WTC11 (cell line): ENCODE measurements around the gene AARSD1. TPM values are rescaled to one million over a fixed set of nuclear protein-coding genes. Genes with fewer than 3 reads are reported as not detected.

Experiments used
- ATAC-seq: fragments of 200-7000 bp; cut with Tn5 transposase; 2 replicates; pipeline ENCODE4 v1.10.0; 2021; ENCODE audit warnings: mild to moderate bottlenecking, moderate library complexity
- CTCF ChIA-PET: fragments of 300-600 bp; sonication (Branson Sonifier 250); formaldehyde crosslinking; loops from one replicate; lab custom pipeline; 2021; ENCODE audit warnings: antibody characterized with exemption; lab: Charles Lee
- POLR2A ChIA-PET: fragments of 350-600 bp; sonication (Branson Sonifier 250); formaldehyde crosslinking; loops from one replicate; lab custom pipeline; 2021; ENCODE audit warnings: antibody characterized with exemption; lab: Charles Lee
- DNase-seq: peaks from one replicate; pipeline ENCODE4 v3.0.0; 2021; ENCODE audit warnings: low spot score
- H3K27ac Mint-ChIP-seq: 2 replicates; pipeline ENCODE4 v1.8.0; 2021; ENCODE audit warnings: mixed read lengths
- H3K27me3 Mint-ChIP-seq: 2 replicates; pipeline ENCODE4 v1.8.0; 2021; ENCODE audit warnings: low read depth, mild to moderate bottlenecking, moderate library complexity, mixed read lengths
- H3K36me3 Mint-ChIP-seq: 2 replicates; pipeline ENCODE4 v1.8.0; 2021; ENCODE audit warnings: mixed read lengths
- H3K4me1 Mint-ChIP-seq: 2 replicates; pipeline ENCODE4 v1.8.0; 2022; ENCODE audit warnings: mixed read lengths
- H3K4me3 Mint-ChIP-seq: 2 replicates; pipeline ENCODE4 v1.8.0; 2021; ENCODE audit warnings: mild to moderate bottlenecking, moderate library complexity, mixed read lengths
- H3K9me3 Mint-ChIP-seq: 2 replicates; pipeline ENCODE4 v1.8.0; 2021; ENCODE audit warnings: mixed read lengths
- ATF6 ChIP-seq: sonication (generic); formaldehyde crosslinking; IDR thresholded peaks from 2 replicates; pipeline ENCODE4 v1.8.1; 2023; ENCODE audit warnings: mild to moderate bottlenecking, missing genetic modification reagents
- FOXP4 ChIP-seq: sonication (generic); formaldehyde crosslinking; IDR thresholded peaks from 2 replicates; pipeline ENCODE4 v1.8.0; 2022; ENCODE audit warnings: mild to moderate bottlenecking, missing genetic modification reagents
- GABPB1 ChIP-seq: sonication (generic); formaldehyde crosslinking; IDR thresholded peaks from 2 replicates; pipeline ENCODE4 v1.8.1; 2023; ENCODE audit warnings: mild to moderate bottlenecking, missing genetic modification reagents
- HMGA2 ChIP-seq: fragments of 250-450 bp; sonication (Bioruptor Pico); IDR thresholded peaks from 2 replicates; pipeline ENCODE4 v1.4.0; 2021; ENCODE audit warnings: mild to moderate bottlenecking, moderate library complexity
- JAZF1 ChIP-seq: fragments of 250-450 bp; sonication (Bioruptor Pico); IDR thresholded peaks from 2 replicates; pipeline ENCODE4 v1.9.0; 2021; ENCODE audit warnings: moderate library complexity, mild to moderate bottlenecking, inconsistent platforms
- KAT7 ChIP-seq: sonication (generic); formaldehyde crosslinking; IDR thresholded peaks from 2 replicates; pipeline ENCODE4 v1.8.1; 2023; ENCODE audit warnings: missing genetic modification reagents, mild to moderate bottlenecking, borderline replicate concordance
- NFE2L1 ChIP-seq: sonication (generic); formaldehyde crosslinking; IDR thresholded peaks from 2 replicates; pipeline ENCODE4 v1.8.1; 2023; ENCODE audit warnings: missing genetic modification reagents
- PRDM15 ChIP-seq: sonication (generic); formaldehyde crosslinking; IDR thresholded peaks from 2 replicates; pipeline ENCODE4 v1.8.0; 2022; ENCODE audit warnings: missing genetic modification reagents
- PRRX2 ChIP-seq: fragments of 250-450 bp; sonication (Bioruptor Pico); IDR thresholded peaks from 2 replicates; pipeline ENCODE4 v1.8.0; 2021; ENCODE audit warnings: mild to moderate bottlenecking
- RELA ChIP-seq: sonication (generic); formaldehyde crosslinking; IDR thresholded peaks from 2 replicates; pipeline ENCODE4 v1.8.1; 2022; ENCODE audit warnings: missing genetic modification reagents, mild to moderate bottlenecking, borderline replicate concordance
- SMAD3 ChIP-seq: sonication (generic); formaldehyde crosslinking; IDR thresholded peaks from 2 replicates; pipeline ENCODE4 v1.8.0; 2022; ENCODE audit warnings: missing genetic modification reagents, mild to moderate bottlenecking, borderline replicate concordance
- ZBTB21 ChIP-seq: sonication (generic); formaldehyde crosslinking; IDR thresholded peaks from 2 replicates; pipeline ENCODE4 v1.8.1; 2023; ENCODE audit warnings: mild to moderate bottlenecking, missing genetic modification reagents, borderline replicate concordance
- ZNF219 ChIP-seq: sonication (generic); formaldehyde crosslinking; IDR thresholded peaks from 2 replicates; pipeline ENCODE4 v1.8.0; 2023; ENCODE audit warnings: missing genetic modification reagents, mild to moderate bottlenecking, borderline replicate concordance
- ZNF263 ChIP-seq: sonication (generic); formaldehyde crosslinking; IDR thresholded peaks from 2 replicates; pipeline ENCODE4 v1.8.1; 2022; ENCODE audit warnings: low read depth, mild to moderate bottlenecking, moderate library complexity, missing genetic modification reagents
- total RNA-seq: library from RNA; stranded (reverse); gene quantifications from 3 replicates; pipeline ENCODE4 v1.2.3, GENCODE V29; 2021
- TF ChIP-seq, protein P1 (sequence below): sonication (generic); formaldehyde crosslinking; IDR thresholded peaks from 2 replicates; pipeline ENCODE4 v1.8.0; 2022; ENCODE audit warnings: mild to moderate bottlenecking, missing genetic modification reagents
- TF ChIP-seq, protein P2 (sequence below): fragments of 200-600 bp; IDR thresholded peaks from 2 replicates; pipeline ENCODE4 v1.8.0; 2022; ENCODE audit warnings: antibody characterized with exemption

AARSD1 gene
- total RNA-seq, 1 experiment from 2014 or later, result 61.5 TPM

DNA sequence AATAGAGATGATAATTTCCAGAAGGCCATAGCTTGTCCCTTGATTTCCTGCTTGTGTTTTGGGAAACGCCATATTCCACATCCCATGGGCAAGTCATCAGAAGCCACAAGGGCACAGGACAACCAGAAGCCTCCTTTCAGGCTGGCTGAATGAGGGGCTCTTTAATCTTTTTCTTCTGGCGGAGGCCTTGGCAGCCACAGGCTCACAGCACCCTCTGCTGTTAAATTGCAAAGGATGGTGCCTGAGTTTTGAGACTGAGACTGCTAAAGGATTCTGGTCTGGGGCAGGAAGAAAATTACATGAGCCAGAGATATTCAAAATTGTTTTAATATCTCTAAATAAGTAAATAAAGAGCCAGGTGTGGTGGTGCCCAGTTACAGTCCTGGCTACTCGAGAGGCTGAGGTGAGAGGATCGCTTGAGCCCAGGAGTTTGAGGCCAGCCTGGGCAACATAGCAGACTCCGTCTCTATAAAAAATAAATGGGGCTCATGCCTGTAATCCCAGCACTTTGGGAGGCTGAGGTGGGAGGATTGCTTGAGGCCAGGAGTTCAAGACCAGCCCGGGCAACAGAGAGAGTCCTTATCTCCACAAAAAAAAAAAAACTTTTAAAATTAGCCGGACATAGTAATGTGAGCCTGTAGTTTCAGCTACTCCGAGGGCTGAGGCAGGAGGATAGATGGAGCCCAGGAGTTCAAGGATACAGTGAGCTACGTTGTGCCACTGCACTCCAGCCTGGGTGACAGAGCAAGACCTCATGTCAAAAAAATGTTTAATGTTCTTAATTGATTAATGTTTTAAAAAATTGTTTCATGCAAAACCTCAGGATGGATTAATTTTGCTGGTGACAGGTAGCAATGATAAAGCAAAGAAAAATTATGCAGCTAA is 26.3 kb downstream of the AARSD1 start (continued):
- no peak for TF ChIP-seq PRDM15 (CRISPR knock-in tag)
- no peak for TF ChIP-seq RELA (CRISPR knock-in tag)

GRCh38 chr17:42929497-42929844 is 34.8 kb downstream of the AARSD1 start:
- POLR2A ChIA-PET, result interaction anchor here (0.6 to 1.5 kb wide), 3 partner anchors 50 to 105 kb away, joined by 4 read pairs; partner anchors contain the start of gene BECN1

GRCh38 chr17:42928714-42929496 is 35.3 kb downstream of the AARSD1 start:
- Mint-ChIP-seq H3K27ac (peak overlapping the region; percentile 72), H3K4me1 (peaks cover 14% of the 10 kb centered on the region), H3K36me3 (no peaks in the 10 kb centered on the region), H3K4me3 (no peak overlapping the region), H3K9me3 (no peaks in the 10 kb centered on the region), H3K27me3 (no peaks in the 10 kb centered on the region)
- peak; percentile 97 for ATAC-seq
- ChIA-PET CTCF (interaction anchor here (0.6 to 3.5 kb wide), 33 partner anchors 9 to 736 kb away, joined by 3 to 52 read pairs (median 6); partner anchors contain the start of genes AOC2, AOC3, BECN1 and CCR10), POLR2A (interaction anchor here (0.5 to 1.5 kb wide), 4 partner anchors 49 to 190 kb away, joined by 3 to 4 read pairs (median 4); partner anchors contain the start of gene BECN1)
- DNase-seq, result peak; percentile 32
- no peak for TF ChIP-seq SMAD3 (CRISPR knock-in tag)
- no peak for TF ChIP-seq ZNF263
- no peak for TF ChIP-seq PRRX2 (CRISPR knock-in tag)
- TF ChIP-seq, protein P1, sequence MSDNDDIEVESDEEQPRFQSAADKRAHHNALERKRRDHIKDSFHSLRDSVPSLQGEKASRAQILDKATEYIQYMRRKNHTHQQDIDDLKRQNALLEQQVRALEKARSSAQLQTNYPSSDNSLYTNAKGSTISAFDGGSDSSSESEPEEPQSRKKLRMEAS (CRISPR knock-in tag), result no peak
- TF ChIP-seq, protein P2, sequence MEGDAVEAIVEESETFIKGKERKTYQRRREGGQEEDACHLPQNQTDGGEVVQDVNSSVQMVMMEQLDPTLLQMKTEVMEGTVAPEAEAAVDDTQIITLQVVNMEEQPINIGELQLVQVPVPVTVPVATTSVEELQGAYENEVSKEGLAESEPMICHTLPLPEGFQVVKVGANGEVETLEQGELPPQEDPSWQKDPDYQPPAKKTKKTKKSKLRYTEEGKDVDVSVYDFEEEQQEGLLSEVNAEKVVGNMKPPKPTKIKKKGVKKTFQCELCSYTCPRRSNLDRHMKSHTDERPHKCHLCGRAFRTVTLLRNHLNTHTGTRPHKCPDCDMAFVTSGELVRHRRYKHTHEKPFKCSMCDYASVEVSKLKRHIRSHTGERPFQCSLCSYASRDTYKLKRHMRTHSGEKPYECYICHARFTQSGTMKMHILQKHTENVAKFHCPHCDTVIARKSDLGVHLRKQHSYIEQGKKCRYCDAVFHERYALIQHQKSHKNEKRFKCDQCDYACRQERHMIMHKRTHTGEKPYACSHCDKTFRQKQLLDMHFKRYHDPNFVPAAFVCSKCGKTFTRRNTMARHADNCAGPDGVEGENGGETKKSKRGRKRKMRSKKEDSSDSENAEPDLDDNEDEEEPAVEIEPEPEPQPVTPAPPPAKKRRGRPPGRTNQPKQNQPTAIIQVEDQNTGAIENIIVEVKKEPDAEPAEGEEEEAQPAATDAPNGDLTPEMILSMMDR, result peak; percentile 45
- no peak for TF ChIP-seq HMGA2 (CRISPR knock-in tag)
- TF ChIP-seq KAT7, result no peak
- 0 out of 2 replicates have a peak, but pooled peaks have one; percentile 16 for TF ChIP-seq GABPB1 (CRISPR knock-in tag)
- peak; percentile 63 for TF ChIP-seq NFE2L1 (CRISPR knock-in tag)
- TF ChIP-seq FOXP4 (CRISPR knock-in tag), result no peak
- TF ChIP-seq ZNF219 (CRISPR knock-in tag), result no peak
- no peak for TF ChIP-seq JAZF1 (CRISPR knock-in tag)

More at GRCh38 chr17:42929497-42929844, 34.8 kb downstream of the AARSD1 start:
- H3K4me3 Mint-ChIP-seq, result no peak overlapping the region
- no peak for DNase-seq
- no peaks in the 10 kb centered on the region for H3K9me3 Mint-ChIP-seq
- no peak for ATAC-seq
- H3K4me1 Mint-ChIP-seq, result peaks cover 14% of the 10 kb centered on the region
- no peak for TF ChIP-seq ATF6
- TF ChIP-seq SMAD3 (CRISPR knock-in tag), result no peak
- TF ChIP-seq ZBTB21 (CRISPR knock-in tag), result no peak
- no peaks in the 10 kb centered on the region for H3K27me3 Mint-ChIP-seq
- no peaks in the 10 kb centered on the region for H3K36me3 Mint-ChIP-seq
- CTCF ChIA-PET, result interaction anchor here (0.6 to 3.5 kb wide), 29 partner anchors 8 to 249 kb away, joined by 3 to 52 read pairs (median 6); partner anchors contain the start of genes AOC2, AOC3, BECN1 and CCR10
- H3K27ac Mint-ChIP-seq, result no peak overlapping the region
